HepG2 (cell line): ENCODE measurements around the gene STK32C. TPM values are rescaled to one million over a fixed set of nuclear protein-coding genes. Genes with fewer than 3 reads are reported as not detected.

Source experiments
- ATAC-seq: fragments of 200-7000 bp; cut with Tn5 transposase; 3 replicates; pipeline ENCODE4 v1.9.1; 2020; ENCODE audit warnings: mild to moderate bottlenecking, moderate library complexity
- BruUV-seq: library from RNA; stranded (reverse); fragments of 400-500 nt; replicated peaks from 2 replicates; lab custom pipeline; 2021; lab: Mats Ljungman, UMichigan
- CTCF ChIA-PET: fragments of 300-600 bp; formaldehyde crosslinking; extraction: SDS; loops from one replicate; lab custom pipeline; 2021; ENCODE audit warnings: low total read pairs, inconsistent platforms, low intra/inter-chr PET ratio; lab: Yijun Ruan, JAX
- POLR2A ChIA-PET: fragments of 350-600 bp; sonication (Branson Sonifier 250); formaldehyde crosslinking; loops from one replicate; lab custom pipeline; 2020; ENCODE audit warnings: antibody characterized with exemption, inconsistent platforms; lab: Yijun Ruan, JAX
- DNase-seq: peaks from one replicate; pipeline ENCODE4 v3.0.0-alpha.2; 2015; ENCODE audit warnings: low spot score
- FAIRE-seq: peaks from 3 replicates; lab custom pipeline; 2011; peaks lifted over from hg19 to GRCh38; lab: Jason Lieb, UNC
- H2AFZ ChIP-seq: one replicate; pipeline ENCODE4 v1.6.1; 2011; ENCODE audit warnings: low read length, inconsistent platforms
- H3K27ac ChIP-seq: fragments of 300-600 bp; 3 replicates; pipeline ENCODE4 v1.8.0; 2011; ENCODE audit warnings: mixed run types, mild to moderate bottlenecking, mixed read lengths, low read length, inconsistent platforms; ENCODE audit not compliant: insufficient read depth; ENCODE audit errors: extremely low read length
- H3K27me3 ChIP-seq, 2 experiments: fragments of 200-600 bp in 1 of 2; 2 replicates in 1 of 2; 3 replicates in 1 of 2; pipeline versions ENCODE4 v1.6.0 to v1.8.0; 2011; ENCODE audit warnings: low read length in 2 of 2, mild to moderate bottlenecking in 2 of 2, moderate library complexity in 2 of 2, inconsistent platforms in 1 of 2; ENCODE audit not compliant: insufficient read depth in 2 of 2, control insufficient read depth in 1 of 2
- H3K36me3 ChIP-seq, 2 experiments: fragments of 200-600 bp in 1 of 2; replicated peaks in 1 of 2; 2 replicates in 1 of 2; 3 replicates in 1 of 2; pipeline versions ENCODE4 v1.5.1 to v1.8.0; 2011; ENCODE audit warnings: low read length in 2 of 2, inconsistent platforms in 1 of 2; ENCODE audit not compliant: insufficient read depth in 2 of 2, control insufficient read depth in 1 of 2
- H3K4me1 ChIP-seq: 2 replicates; pipeline ENCODE4 v1.5.1; 2012; ENCODE audit warnings: low read length, inconsistent platforms; ENCODE audit not compliant: insufficient read depth
- H3K4me2 ChIP-seq: 2 replicates; pipeline ENCODE4 v1.6.0; 2011; ENCODE audit warnings: low read depth, low read length, inconsistent platforms
- H3K4me3 ChIP-seq, 3 experiments: fragments of 200-600 bp in 1 of 3; sonication (generic), shearing (Covaris generic) in 1 of 3; replicated peaks in 1 of 3; 2 replicates each; pipeline ENCODE4 v1.5.1; 2011 to 2016; ENCODE audit warnings: low read length in 3 of 3, inconsistent platforms in 2 of 3, low read depth in 2 of 3, mild to moderate bottlenecking in 2 of 3, control low read depth in 1 of 3, mixed read lengths in 1 of 3; ENCODE audit not compliant: insufficient read depth in 1 of 3
- H3K79me2 ChIP-seq: one replicate; pipeline ENCODE4 v1.6.1; 2011; ENCODE audit warnings: low read length, inconsistent platforms; ENCODE audit not compliant: insufficient read depth
- H3K9ac ChIP-seq: 2 replicates; pipeline ENCODE4 v1.6.0; 2011; ENCODE audit warnings: mild to moderate bottlenecking, low read depth, low read length, inconsistent platforms; ENCODE audit not compliant: insufficient read depth
- H3K9me3 ChIP-seq: 2 replicates; pipeline ENCODE4 v1.5.1; 2012; ENCODE audit warnings: mild to moderate bottlenecking, low read length
- H4K20me1 ChIP-seq: 2 replicates; pipeline ENCODE4 v1.6.0; 2011; ENCODE audit warnings: inconsistent platforms, mild to moderate bottlenecking, low read length, moderate library complexity; ENCODE audit not compliant: insufficient read depth
- CSRNP2 ChIP-seq: sonication (generic); formaldehyde crosslinking; conservative IDR thresholded peaks from 2 replicates; pipeline ENCODE4 v1.8.0; 2022; ENCODE audit warnings: low read depth, missing genetic modification reagents
- GATA4 ChIP-seq: sonication (generic); IDR thresholded peaks from 2 replicates; pipeline ENCODE4 v1.6.1; 2016; ENCODE audit warnings: antibody characterized with exemption, low read depth, borderline replicate concordance
- GFI1 ChIP-seq: sonication (generic); formaldehyde crosslinking; IDR thresholded peaks from 2 replicates; pipeline ENCODE4 v1.5.0; 2020; ENCODE audit warnings: missing genetic modification reagents, mild to moderate bottlenecking, borderline replicate concordance
- MTF2 ChIP-seq: sonication (generic); formaldehyde crosslinking; IDR thresholded peaks from 2 replicates; pipeline ENCODE4 v1.5.0; 2020; ENCODE audit warnings: missing genetic modification reagents, borderline replicate concordance
- MYNN ChIP-seq: sonication (generic); formaldehyde crosslinking; IDR thresholded peaks from 2 replicates; pipeline ENCODE4 v1.4.0; 2020; ENCODE audit warnings: mild to moderate bottlenecking, low read depth, missing genetic modification reagents
- NFE2L1 ChIP-seq: sonication (generic); formaldehyde crosslinking; IDR thresholded peaks from 2 replicates; pipeline ENCODE4 v1.4.0; 2020; ENCODE audit warnings: missing genetic modification reagents, mild to moderate bottlenecking, borderline replicate concordance
- ZMAT3 ChIP-seq: sonication (generic); formaldehyde crosslinking; conservative IDR thresholded peaks from 2 replicates; pipeline ENCODE4 v1.7.0; 2021; ENCODE audit warnings: missing genetic modification reagents
- WGBS: methylation state at CpG from one replicate; pipeline ENCODE4 v1.1.6; 2017; ENCODE audit warnings: low lambda C conversion rate; 5-methylcytosine and 5-hydroxymethylcytosine counted together
- in situ Hi-C: cut with HindIII; loops from 2 replicates; pipeline ENCODE4 v1.10.0; 2017; ENCODE audit warnings: low pct_unique_long_range_greater_than_20kb; ENCODE audit not compliant: extremely low pct_ligation_motif_present
- intact Hi-C: fragments of 100-400 bp; cut with micrococcal nuclease; formaldehyde crosslinking; loops from one replicate; pipeline ENCODE4 v1.10.0; 2022; ENCODE audit not compliant: unreplicated experiment
- polyA plus RNA-seq, 8 experiments: library from polyadenylated mRNA; depleted of rRNA in 3 of 8; stranded (reverse) in 7 of 8; unstranded in 1 of 8; fragments of >200 nt; fragmentation: Illumina TruSeq in 4 of 8; extraction: Trizol in 4 of 8; gene quantifications; 2 replicates each; pipeline versions ENCODE4 v1.2.1 to v1.2.3, GENCODE V29; 2011 to 2016; ENCODE audit warnings: low read depth in 4 of 8, missing spikeins in 1 of 8, mixed read lengths in 1 of 8; ENCODE audit not compliant: insufficient read depth in 1 of 8
- total RNA-seq, 5 experiments: library from RNA; depleted of rRNA; stranded (reverse); fragments of >200 nt; fragmentation: Illumina TruSeq; extraction: Trizol; gene quantifications; 2 replicates each; pipeline ENCODE4 v1.2.3, GENCODE V29; 2016; ENCODE audit warnings: low read depth in 1 of 5
- TF ChIP-seq, protein P1 (sequence below): sonication (generic); formaldehyde crosslinking; IDR thresholded peaks from 2 replicates; pipeline ENCODE4 v1.4.0; 2020; ENCODE audit warnings: missing genetic modification reagents, mild to moderate bottlenecking, borderline replicate concordance

Gene STK32C
- total and polyA plus RNA-seq, 2 of the 13 experiments (the other 11 are each of a cell fraction or from before 2014, with no cell fraction given), result 10.9 to 19.4 TPM

DNA sequence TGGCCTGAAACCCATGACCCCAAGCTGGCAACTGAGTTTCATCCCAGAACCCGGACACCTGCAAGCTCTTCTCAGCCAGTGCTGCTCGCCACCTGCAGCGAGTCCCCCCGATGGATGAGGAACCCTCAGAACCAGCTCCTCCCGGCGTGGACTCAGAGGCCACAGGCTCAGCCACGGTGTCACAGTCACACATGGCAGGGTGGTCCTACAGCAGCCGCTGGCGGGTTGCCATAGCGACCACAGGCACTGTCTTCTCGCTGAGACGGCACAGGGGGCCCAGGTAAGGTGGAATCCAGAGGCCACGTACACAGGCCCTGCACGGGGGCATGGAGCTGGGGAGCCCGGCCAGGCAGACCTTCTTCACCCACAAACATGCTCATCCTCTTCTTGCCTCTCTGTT lies 67.6 kb downstream of the STK32C start:
- H3K79me2 ChIP-seq, result no peaks in the 10 kb centered on the region
- no peak overlapping the region for H2AFZ ChIP-seq
- POLR2A ChIA-PET, result no interaction called here
- H3K9me3 ChIP-seq, result no peaks in the 10 kb centered on the region
- TF ChIP-seq, protein P1, sequence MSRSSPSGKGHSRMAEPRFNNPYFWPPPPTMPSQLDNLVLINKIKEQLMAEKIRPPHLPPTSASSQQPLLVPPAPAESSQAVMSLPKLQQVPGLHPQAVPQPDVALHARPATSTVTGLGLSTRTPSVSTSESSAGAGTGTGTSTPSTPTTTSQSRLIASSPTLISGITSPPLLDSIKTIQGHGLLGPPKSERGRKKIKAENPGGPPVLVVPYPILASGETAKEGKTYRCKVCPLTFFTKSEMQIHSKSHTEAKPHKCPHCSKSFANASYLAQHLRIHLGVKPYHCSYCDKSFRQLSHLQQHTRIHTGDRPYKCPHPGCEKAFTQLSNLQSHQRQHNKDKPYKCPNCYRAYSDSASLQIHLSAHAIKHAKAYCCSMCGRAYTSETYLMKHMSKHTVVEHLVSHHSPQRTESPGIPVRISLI (CRISPR knock-in tag), result no peak
- TF ChIP-seq CSRNP2 (CRISPR knock-in tag), result no peak
- no peak for TF ChIP-seq MYNN (CRISPR knock-in tag)
- no peak for TF ChIP-seq GATA4
- no peak for TF ChIP-seq ZMAT3 (CRISPR knock-in tag)
- no peak for TF ChIP-seq MTF2 (CRISPR knock-in tag)
- no peak for TF ChIP-seq GFI1 (CRISPR knock-in tag)
- TF ChIP-seq NFE2L1 (CRISPR knock-in tag), result no peak
- TF ChIP-seq, all 625 proteins: peak for 0
- Histone ChIP-seq H3K4me2 (no peak overlapping the region), H3K36me3 (no peaks in the 10 kb centered on the region), H3K4me3 (no peak overlapping the region), H3K9ac (no peak overlapping the region), H3K27me3 (no peaks in the 10 kb centered on the region), H3K27ac (no peak overlapping the region), H4K20me1 (no peaks in the 10 kb centered on the region), H3K4me1 (no peaks in the 10 kb centered on the region)
- intact Hi-C loops, result no loop called here
- in situ Hi-C loops, result no loop called here
- CTCF ChIA-PET, result no interaction called here
- no peak for ATAC-seq
- DNase-seq, result no peak
- no peak for FAIRE-seq
- BruUV-seq, result no TSS peak
- 70% methylated on average over 2 of the region's 15 CpGs for WGBS
